Right lobe of liver (tissue), 6 donors: ENCODE measurements around the gene C6orf136. TPM values are rescaled to one million over a fixed set of nuclear protein-coding genes. Genes with fewer than 3 reads are reported as not detected.
"Not testable (repeated sequence)": the region's sequence is repeated elsewhere in the genome, so short reads cannot be mapped to it uniquely, and the experiment has no call there.

Experiments
- ATAC-seq, 4 donors: fragments of 200-7000 bp; cut with Tn5 transposase; one replicate each; pipeline ENCODE4 v1.9.1; 2020; ENCODE audit warnings: mild to moderate bottlenecking in 4 of 4, moderate library complexity in 4 of 4
- DNase-seq, 3 donors: peaks; one replicate each; pipeline ENCODE4 v3.0.0-alpha.2; 2020
- H3K27ac ChIP-seq, 3 donors: fragments of 200-600 bp; one replicate each; pipeline ENCODE4 v1.8.0; 2022
- H3K27me3 ChIP-seq, 2 donors: fragments of 200-600 bp; one replicate each; pipeline ENCODE4 v1.8.0; 2022
- H3K36me3 ChIP-seq, 4 donors: fragments of 200-600 bp; sonication (generic) in 1 of 4; one replicate each; pipeline versions ENCODE4 v1.5.1 to v1.8.0; 2017 to 2022; ENCODE audit warnings: control low read depth in 1 of 4
- H3K4me1 ChIP-seq, 4 donors: fragments of 200-600 bp; sonication (generic) in 1 of 4; one replicate each; pipeline versions ENCODE4 v1.5.1 to v1.8.0; 2017 to 2022; ENCODE audit warnings: control low read depth in 1 of 4
- H3K4me3 ChIP-seq, 3 donors: fragments of 200-600 bp; one replicate each; pipeline ENCODE4 v1.8.0; 2022
- H3K9me3 ChIP-seq, 4 donors: fragments of 200-600 bp; sonication (generic) in 1 of 4; one replicate each; pipeline versions ENCODE4 v1.5.1 to v1.8.0; 2017 to 2022; ENCODE audit warnings: control low read depth in 1 of 4
- CTCF ChIP-seq, 4 donors: fragments of 200-600 bp in 3 of 4; fragments of 450-650 bp in 1 of 4; IDR thresholded peaks; one replicate each; pipeline versions ENCODE4 v1.5.1 to v1.8.0; 2016 to 2022; ENCODE audit warnings: antibody characterized with exemption in 4 of 4, mild to moderate bottlenecking in 2 of 4
- POLR2A ChIP-seq: fragments of 450-650 bp; IDR thresholded peaks from one replicate; pipeline ENCODE4 v1.6.1; 2017; ENCODE audit warnings: antibody characterized with exemption, mild to moderate bottlenecking
- WGBS: methylation state at CpG from one replicate; pipeline ENCODE4 v1.1.6; 2018; ENCODE audit warnings: low coverage, low lambda C conversion rate; ENCODE audit not compliant: insufficient coverage; ENCODE audit errors: missing lambda C conversion rate; 5-methylcytosine and 5-hydroxymethylcytosine counted together
- intact Hi-C, 2 donors: fragments of 100-400 bp; cut with DNase I; formaldehyde crosslinking; loops; one replicate each; pipeline versions ENCODE4 v1.11.2 to v1.14.1; 2022
- long read RNA-seq: library from polyadenylated mRNA; unstranded; transcript quantifications from one replicate; pipeline ENCODE4 v2.0.0, GENCODE V29; 2019
- total RNA-seq, 6 experiments: library from RNA; depleted of rRNA in 2 of 6; stranded (reverse); fragments of >200 nt in 2 of 6; fragmentation: NEBNext Ultra II Directional in 3 of 6; extraction: Animal tissue kit (Norgen Biotek cat#: 25700) in 3 of 6; gene quantifications; one replicate each; pipeline versions ENCODE4 v1.1.0 to v1.2.4, GENCODE V29; 2016 to 2023
- donor health status: DM: no; HTN: yes; CAD: no.
- donor health status: DM: no; HTN: no; CAD: no.
- donor health status: DM: no; HTN: no; CAD: no.
- donor health status: DM: no; HTN: yes; CAD: no.
- donor health status: DM: no; HTN: yes; CAD: no.

Gene C6orf136
- 10 to 100 TPM in 4 of 6 experiments, 1 to 10 TPM in 2; 8.2 to 14.1 (median 11.0) TPM for total RNA-seq
- long read RNA-seq, partial matches to known transcripts, result 0 of 1 reads
- long read RNA-seq, other reads (novel, unspliced or antisense), result 1 of 1 reads

GRCh38 chr6:30646450-30647241, at the start of gene C6orf136:
Gene C6orf136, plus strand, starts transcription at chr6:30647133. Its CDS starts 99 bp downstream, at chr6:30647232.
- H3K4me3 ChIP-seq, result peak within 1 kb of the TSS; percentile 79 to 99 (median 98)
- intact Hi-C loops, result no loop called here
- TF ChIP-seq POLR2A, result no peak
- no peak for TF ChIP-seq CTCF (IDR thresholded peaks at IDR 0.05)
- no peaks in the 10 kb centered on the region for H3K27me3 ChIP-seq
- H3K27ac ChIP-seq, result peak within 1 kb of the TSS; percentile 75 to 88 (median 87)
- WGBS, result 12% methylated on average over 23 of the region's 37 CpGs
- H3K4me1 ChIP-seq, result peaks cover 0 to 11% (median 6%) of the 10 kb centered on the region in 4 donors
- DNase-seq, result peak; percentile 94 to 96 (median 95)
- H3K36me3 ChIP-seq, result peaks cover 0 to 9% (median 1%) of the 10 kb centered on the region in 4 donors
- peak; percentile 88 to 92 (median 90) for ATAC-seq
- H3K9me3 ChIP-seq, result no peaks in the 10 kb centered on the region

GRCh38 chr6:30597315-30598144, 49.4 kb upstream of the C6orf136 start:
- TF ChIP-seq CTCF (IDR thresholded peaks at IDR 0.05), result peak; percentile 74 to 88 (median 78)
- not testable (repeated sequence) for H3K4me3 ChIP-seq, H3K9me3 ChIP-seq, H3K27ac ChIP-seq, H3K4me1 ChIP-seq, H3K27me3 ChIP-seq
- intact Hi-C loops, result loop anchor here in 1 of 2 donors (10.0 kb wide), 1 partner anchor 53 kb away; no protein-coding TSS in a partner anchor
- H3K36me3 ChIP-seq, result peaks cover 0 to 24% (median 13%) of the 10 kb centered on the region in 4 donors
- ATAC-seq (peak; percentile 82 to 92 (median 87)), DNase-seq (peak; percentile 53 to 81 (median 66))
- 66% methylated on average over 9 of the region's 15 CpGs for WGBS

GRCh38 chr6:30598912-30599624, 47.9 kb upstream of the C6orf136 start:
- H3K4me1 ChIP-seq, result no peaks in the 10 kb centered on the region
- H3K27ac ChIP-seq, result no peak overlapping the region
- DNase-seq, result no peak
- peaks cover 6 to 37% (median 23%) of the 10 kb centered on the region in 4 donors for H3K36me3 ChIP-seq
- ATAC-seq, result peak in 1 of 4 donors; percentile 7
- no peaks in the 10 kb centered on the region for H3K27me3 ChIP-seq
- 54% methylated on average over 7 of the region's 12 CpGs for WGBS
- intact Hi-C loops, result loop anchor here in 1 of 2 donors (10.0 kb wide), 1 partner anchor 54 kb away; no protein-coding TSS in a partner anchor
- no peak for TF ChIP-seq POLR2A
- no peak for TF ChIP-seq CTCF (IDR thresholded peaks at IDR 0.05)
- H3K9me3 ChIP-seq, result no peaks in the 10 kb centered on the region
- H3K4me3 ChIP-seq, result no peak overlapping the region
